GM21360 (cell line): ENCODE measurements around the gene RETREG1.

Experiments
- ATAC-seq: cut with Tn5 transposase; IDR thresholded peaks from one replicate; pipeline ENCODE4 v1.9.1; 2021; ENCODE audit warnings: mild to moderate bottlenecking, moderate library complexity; ENCODE audit not compliant: unreplicated experiment

RETREG1 gene

GRCh38 chr5:16586556-16586955 is 30.2 kb downstream of the RETREG1 start:
- ATAC-seq, result no peak

- no peak for ATAC-seq
Measured at GRCh38 chr5:16585041-16585667, 31.6 kb downstream of the RETREG1 start.

DNA sequence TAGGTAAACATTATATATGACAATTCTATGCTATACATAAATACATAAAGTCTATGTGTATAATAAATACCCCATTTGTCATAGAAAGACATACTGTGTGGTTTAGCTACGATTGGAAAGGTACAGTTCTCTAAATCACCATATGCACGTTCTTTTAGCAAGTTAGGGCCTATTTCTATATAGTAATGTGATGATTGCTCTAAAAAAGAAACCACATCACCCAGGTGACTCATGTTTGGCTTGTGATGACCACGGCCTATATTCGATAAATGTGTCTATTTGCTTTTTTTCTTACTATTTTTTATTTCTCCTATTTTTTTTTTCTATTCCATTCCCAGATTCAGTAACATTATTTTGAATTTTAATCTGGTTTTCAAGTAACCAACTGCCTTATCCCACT is 34.7 kb downstream of the RETREG1 start:
- no peak for ATAC-seq

GRCh38 chr5:16580382-16580781 is 36.4 kb downstream of the RETREG1 start:
- no peak for ATAC-seq

DNA sequence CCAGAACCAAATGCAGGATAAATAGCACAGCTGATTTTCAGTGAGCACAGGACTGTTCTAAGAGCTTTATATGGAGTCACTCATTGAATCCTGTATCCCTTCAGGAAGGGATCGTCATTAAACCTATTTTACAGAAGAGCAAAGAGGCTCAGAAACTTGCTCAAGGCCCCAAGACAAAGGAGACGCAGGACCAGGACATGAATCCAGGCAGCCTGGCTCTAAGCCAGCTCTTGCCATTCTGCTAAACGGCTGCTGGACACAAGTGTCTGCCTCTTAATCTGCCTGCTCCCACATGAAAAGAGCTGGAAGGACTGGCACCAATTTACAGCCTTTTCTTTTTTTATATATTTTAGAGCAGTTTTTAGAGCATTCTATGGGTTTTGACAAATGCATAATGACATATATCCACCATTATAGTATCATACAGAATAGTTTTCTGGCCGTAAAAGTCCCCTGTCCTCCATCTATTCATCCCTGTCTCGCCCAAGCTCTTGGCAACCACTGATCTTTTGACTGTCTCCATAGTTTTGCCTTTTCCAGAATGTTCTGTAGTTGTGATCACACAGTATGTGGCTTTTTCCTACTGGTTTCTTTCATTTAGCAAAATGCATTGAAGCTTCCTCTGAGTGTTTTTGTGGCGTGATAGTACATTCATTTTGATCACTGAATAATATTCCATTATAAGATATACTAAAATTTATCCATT is 37.5 kb downstream of the RETREG1 start:
- no peak for ATAC-seq

- no peak for ATAC-seq
Measured at GRCh38 chr5:16578474-16578883, 38.3 kb downstream of the RETREG1 start.

- ATAC-seq, result no peak
Measured at GRCh38 chr5:16577677-16578076, 39.1 kb downstream of the RETREG1 start.

- ATAC-seq, result no peak
Measured at GRCh38 chr5:16574789-16575721, 41.7 kb downstream of the RETREG1 start.

DNA sequence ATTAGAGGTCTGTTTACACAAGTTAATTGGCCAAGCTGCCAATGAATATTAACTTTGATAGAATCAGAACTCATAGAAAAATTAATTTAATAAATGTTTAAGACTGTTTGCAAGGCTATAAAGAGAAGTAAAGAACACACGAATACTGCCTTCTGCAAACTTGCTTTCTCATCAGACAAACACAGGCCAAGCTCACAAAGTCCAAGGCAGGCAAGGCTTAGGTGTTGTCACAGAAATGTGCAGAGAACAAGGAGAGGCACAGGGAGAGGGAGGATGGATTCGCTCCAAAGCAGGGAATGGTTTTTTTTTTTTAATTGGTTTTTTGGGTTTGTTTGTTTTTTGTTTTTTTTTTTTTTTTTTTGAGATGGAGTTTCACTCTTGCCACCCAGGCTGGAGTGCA is 43.4 kb downstream of the RETREG1 start:
- ATAC-seq, result no peak

DNA sequence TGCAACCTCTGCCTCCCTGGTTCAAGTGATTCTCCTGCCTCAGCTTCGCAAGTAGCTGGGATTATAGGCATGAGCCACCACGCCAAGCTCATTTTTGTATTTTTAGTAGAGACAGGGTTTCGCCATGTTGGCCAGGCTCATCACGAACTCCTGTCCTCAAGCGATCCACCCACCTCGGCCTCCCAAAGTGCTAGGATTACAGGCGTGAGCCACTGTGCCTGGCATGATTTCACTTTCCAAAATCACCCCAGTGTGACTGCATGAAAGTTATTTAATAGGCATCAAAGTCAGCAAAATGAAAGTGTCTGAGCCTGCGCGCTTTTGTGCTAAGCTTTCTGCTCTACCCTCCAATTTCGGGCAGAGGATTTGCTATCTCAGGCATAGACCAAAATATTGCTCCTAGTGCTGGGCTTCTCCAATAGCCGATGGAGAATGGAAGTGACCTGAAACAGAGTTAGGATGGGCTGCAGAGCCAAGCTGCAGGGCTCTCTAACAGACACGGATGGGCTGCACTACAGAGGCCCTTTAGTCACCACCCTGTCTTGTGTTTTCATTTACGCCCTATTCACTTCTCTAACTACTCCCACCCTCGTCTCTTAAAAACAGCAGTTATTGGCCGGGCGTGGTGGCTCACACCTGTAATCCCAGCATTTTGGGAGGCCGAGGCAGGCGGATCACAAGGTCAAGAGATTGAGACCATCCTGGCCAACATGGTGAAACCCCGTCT is 44.3 kb downstream of the RETREG1 start:
- no peak for ATAC-seq

- ATAC-seq, result no peak
Measured at GRCh38 chr5:16571016-16571415, 45.8 kb downstream of the RETREG1 start.

GRCh38 chr5:16570121-16570815 is 46.5 kb downstream of the RETREG1 start:
- no peak for ATAC-seq

DNA sequence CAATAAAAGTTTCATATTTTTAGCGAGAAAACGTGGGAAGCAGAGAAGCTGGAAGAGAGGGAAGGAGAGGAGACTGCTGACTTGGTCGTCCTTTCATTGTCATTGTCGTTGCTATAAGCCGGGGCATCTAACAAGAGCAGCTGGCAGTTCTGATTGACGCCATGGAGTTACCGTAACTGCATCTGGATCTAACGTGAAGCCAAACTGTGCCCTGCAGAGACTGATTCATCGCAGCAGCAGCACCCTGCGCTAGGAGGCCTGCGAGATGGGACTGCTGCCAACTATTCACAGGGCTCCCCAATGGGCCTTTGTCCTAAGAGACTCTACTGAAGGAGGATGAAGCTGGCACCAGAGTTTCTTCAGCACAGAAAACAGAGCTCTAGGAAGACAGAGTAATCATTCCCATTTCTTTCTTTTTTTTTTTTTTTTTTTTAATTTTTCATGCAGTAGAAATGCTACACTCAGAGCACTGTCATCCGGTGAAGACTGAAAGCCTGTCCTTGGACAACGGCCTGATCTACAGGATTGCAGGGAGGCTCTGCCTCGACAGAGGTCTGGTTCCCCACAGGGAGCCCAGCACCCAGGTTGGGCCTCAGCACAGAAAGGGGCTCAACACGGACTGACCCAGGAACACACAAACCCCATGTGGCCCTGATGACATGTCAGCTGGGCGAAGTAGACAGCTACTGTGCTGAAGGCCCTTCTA is 47.8 kb downstream of the RETREG1 start:
- ATAC-seq, result no peak

GRCh38 chr5:16567365-16567764 is 49.4 kb downstream of the RETREG1 start:
- ATAC-seq, result no peak

DNA sequence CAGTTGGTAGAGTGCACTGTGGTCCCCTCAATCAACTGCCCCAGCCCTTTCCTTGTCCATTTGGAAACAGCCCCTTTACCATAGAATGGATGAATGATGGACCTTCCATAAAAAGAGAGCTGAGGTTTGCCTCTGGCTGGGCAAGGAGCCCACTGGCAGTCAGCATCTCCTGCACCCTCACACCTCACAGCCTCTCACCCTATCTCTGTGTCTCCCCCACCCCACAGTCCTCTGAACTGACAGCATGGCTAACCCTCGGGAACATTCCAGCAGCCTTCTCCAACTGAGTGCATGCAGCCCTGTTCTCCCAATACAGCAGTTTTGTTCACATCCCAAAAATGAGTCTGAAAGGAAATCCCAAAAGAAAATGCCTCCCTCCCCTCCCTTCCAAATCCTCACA is 51.7 kb downstream of the RETREG1 start:
- ATAC-seq, result no peak

DNA sequence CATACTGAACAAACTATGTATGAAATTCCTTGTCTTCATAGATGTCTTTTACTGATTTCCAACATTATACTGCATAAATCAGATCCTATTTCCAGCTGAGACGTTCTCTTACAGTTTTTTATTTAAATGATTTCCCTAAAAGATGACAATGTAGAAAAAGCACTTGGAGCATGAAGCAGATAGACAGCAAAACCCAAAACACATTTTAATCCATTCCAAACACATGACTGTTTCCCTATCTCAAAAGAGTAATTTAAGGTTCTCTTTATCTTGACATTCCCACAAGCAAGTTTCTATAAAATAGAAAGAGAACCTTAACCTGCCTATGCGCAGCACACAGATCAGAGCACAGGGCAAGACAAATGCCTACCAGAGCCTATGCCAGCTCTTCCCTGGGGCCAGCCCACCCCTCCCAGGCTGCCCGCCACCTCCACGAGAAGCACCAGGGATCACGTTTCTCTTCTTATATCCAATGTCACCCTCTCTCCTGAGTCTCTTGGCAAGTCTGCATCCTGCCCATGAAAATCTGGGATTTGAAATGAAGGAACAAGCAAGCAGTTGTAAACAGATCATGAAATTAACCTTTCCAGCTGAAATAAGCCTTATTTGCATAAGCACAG is 52.4 kb downstream of the RETREG1 start:
- no peak for ATAC-seq

- no peak for ATAC-seq
Measured at GRCh38 chr5:16563686-16564085, 53.1 kb downstream of the RETREG1 start.

DNA sequence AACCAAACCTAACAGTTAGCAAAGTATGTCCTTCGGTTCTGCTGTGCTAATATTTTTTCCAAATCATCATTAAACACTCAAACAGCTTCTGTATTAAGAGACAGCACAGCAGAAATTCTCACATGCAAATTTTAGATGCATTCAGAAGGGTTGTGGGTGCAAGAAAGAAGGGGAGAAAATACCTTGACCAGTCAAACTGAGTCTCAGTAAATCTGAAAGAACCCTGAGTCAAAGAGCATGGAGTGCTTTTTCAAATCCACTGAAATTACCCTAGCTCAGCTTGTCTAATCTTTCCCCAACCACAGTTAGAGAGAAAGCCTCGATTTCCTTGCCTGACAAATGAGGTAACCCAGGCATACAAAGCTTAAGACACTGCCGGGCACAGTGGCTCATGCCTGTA is 55.1 kb downstream of the RETREG1 start:
- no peak for ATAC-seq

- no peak for ATAC-seq
Measured at GRCh38 chr5:16559702-16560101, 57.1 kb downstream of the RETREG1 start.
